Neural cell (in vitro differentiated cells): ENCODE data around the gene NFAT5. TPM values are rescaled to one million over a fixed set of nuclear protein-coding genes. Genes with fewer than 3 reads are reported as not detected.

Source experiments
- H2AFZ ChIP-seq: fragments of 200-600, 300-800 bp; sonication (generic), shearing (Covaris generic); 2 replicates; pipeline ENCODE4 v1.6.0; 2014; ENCODE audit warnings: low read depth, mild to moderate bottlenecking, antibody characterized with exemption, low read length, moderate library complexity
- H3F3A ChIP-seq: fragments of 200-600 bp; shearing (Covaris generic); 2 replicates; pipeline ENCODE4 v1.6.1; 2016; ENCODE audit warnings: mild to moderate bottlenecking, moderate library complexity, mixed read lengths, antibody characterized with exemption, low read length; ENCODE audit not compliant: insufficient read depth, poor library complexity, severe bottlenecking
- H3K27ac ChIP-seq: fragments of 200-600, 300-800 bp; sonication (generic), shearing (Covaris generic); 2 replicates; pipeline ENCODE4 v1.5.1; 2014; ENCODE audit warnings: mild to moderate bottlenecking, low read length, moderate library complexity
- H3K27me3 ChIP-seq: fragments of 300-800, 200-600 bp; sonication (generic), shearing (Covaris generic); 2 replicates; pipeline ENCODE4 v1.6.0; 2014; ENCODE audit warnings: mild to moderate bottlenecking, low read depth, low read length, moderate library complexity; ENCODE audit not compliant: insufficient read depth
- H3K36me3 ChIP-seq: fragments of 300-800, 200-600 bp; sonication (generic), shearing (Covaris generic); 2 replicates; pipeline ENCODE4 v1.5.1; 2014; ENCODE audit warnings: mild to moderate bottlenecking, antibody characterized with exemption, low read length, moderate library complexity; ENCODE audit not compliant: insufficient read depth
- H3K4me2 ChIP-seq: fragments of 300-800, 200-600 bp; sonication (generic), shearing (Covaris generic); 2 replicates; pipeline ENCODE4 v1.6.0; 2014; ENCODE audit warnings: mild to moderate bottlenecking, low read length
- H3K4me3 ChIP-seq: fragments of 300-800, 200-600 bp; sonication (generic), shearing (Covaris generic); 2 replicates; pipeline ENCODE4 v1.5.1; 2014; ENCODE audit warnings: mild to moderate bottlenecking, low read length, moderate library complexity
- H3K79me2 ChIP-seq: fragments of 200-600 bp; shearing (Covaris generic); replicated peaks from 2 replicates; pipeline ENCODE4 v1.6.0; 2014; ENCODE audit warnings: mild to moderate bottlenecking, low read length, moderate library complexity; ENCODE audit not compliant: insufficient read depth
- H3K9ac ChIP-seq: fragments of 300-800, 200-600 bp; sonication (generic), shearing (Covaris generic); 2 replicates; pipeline ENCODE4 v1.6.1; 2016; ENCODE audit warnings: mild to moderate bottlenecking, low read length, mixed read lengths
- H3K9me2 ChIP-seq: fragments of 200-600 bp; shearing (Covaris generic); 2 replicates; pipeline ENCODE4 v1.6.1; 2016; ENCODE audit warnings: mild to moderate bottlenecking, low read length, mixed read lengths; ENCODE audit not compliant: insufficient read depth
- H3K9me3 ChIP-seq: fragments of 200-600, 300-800 bp; sonication (generic), shearing (Covaris generic); 2 replicates; pipeline ENCODE4 v1.6.1; 2016; ENCODE audit warnings: mild to moderate bottlenecking, mixed run types, low read length, moderate library complexity, mixed read lengths
- H4K20me1 ChIP-seq: fragments of 200-600 bp; shearing (Covaris generic); 2 replicates; pipeline ENCODE4 v1.6.1; 2016; ENCODE audit warnings: mild to moderate bottlenecking, mixed run types; ENCODE audit not compliant: insufficient read depth
- CTCF ChIP-seq: fragments of 450-650 bp; IDR thresholded peaks from 2 replicates; pipeline ENCODE4 v1.5.1; 2014; ENCODE audit warnings: antibody characterized with exemption, mild to moderate bottlenecking, moderate library complexity; ENCODE audit not compliant: poor library complexity, severe bottlenecking
- EP300 ChIP-seq: fragments of 450-650 bp; conservative IDR thresholded peaks from 2 replicates; pipeline ENCODE4 v1.6.1; 2014; ENCODE audit warnings: antibody characterized with exemption, mild to moderate bottlenecking, moderate library complexity; ENCODE audit not compliant: poor library complexity, severe bottlenecking
- EZH2 ChIP-seq: fragments of 200-600, 300-800 bp; shearing (Covaris generic), sonication (generic); IDR thresholded peaks from 2 replicates; pipeline ENCODE4 v1.6.1; 2014; ENCODE audit warnings: antibody characterized with exemption, low read length, borderline replicate concordance, mild to moderate bottlenecking; ENCODE audit not compliant: insufficient read depth, poor library complexity, severe bottlenecking
- MXI1 ChIP-seq: fragments of 450-650 bp; conservative IDR thresholded peaks from 2 replicates; pipeline ENCODE4 v1.6.1; 2014; ENCODE audit warnings: antibody characterized with exemption, mild to moderate bottlenecking; ENCODE audit not compliant: poor library complexity, severe bottlenecking
- POLR2AphosphoS5 ChIP-seq: IDR thresholded peaks from 2 replicates; pipeline ENCODE4 v1.6.1; 2012
- RAD21 ChIP-seq: fragments of 450-650 bp; conservative IDR thresholded peaks from 2 replicates; pipeline ENCODE4 v1.6.1; 2014; ENCODE audit warnings: antibody characterized with exemption, mild to moderate bottlenecking, moderate library complexity
- REST ChIP-seq: IDR thresholded peaks from 2 replicates; pipeline ENCODE4 v1.6.1; 2012; ENCODE audit warnings: borderline replicate concordance
- SMC3 ChIP-seq: fragments of 450-650 bp; conservative IDR thresholded peaks from 2 replicates; pipeline ENCODE4 v1.6.1; 2014; ENCODE audit warnings: antibody characterized with exemption, mild to moderate bottlenecking, moderate library complexity; ENCODE audit not compliant: poor library complexity
- TAF1 ChIP-seq: IDR thresholded peaks from 2 replicates; pipeline ENCODE4 v1.6.1; 2012; ENCODE audit warnings: low read depth
- polyA plus RNA-seq: library from polyadenylated mRNA; depleted of rRNA; stranded (reverse); fragments of >200 nt; gene quantifications from 2 replicates; pipeline ENCODE4 v1.2.3, GENCODE V29; 2014

The NFAT5 gene
- polyA plus RNA-seq, 1 donor from 2014 or later, result 9.2 TPM

- Histone ChIP-seq H3K27me3 (no peaks in the 10 kb centered on the region), H3K4me3 (no peak overlapping the region), H3K9ac (no peak overlapping the region), H3K36me3 (peaks cover 16% of the 10 kb centered on the region), H3K9me2 (no peaks in the 10 kb centered on the region), H2AFZ (no peak overlapping the region), H3K9me3 (no peaks in the 10 kb centered on the region), H3F3A (no peaks in the 10 kb centered on the region), H3K79me2 (no peaks in the 10 kb centered on the region), H4K20me1 (no peaks in the 10 kb centered on the region), H3K4me2 (no peak overlapping the region), H3K27ac (no peak overlapping the region)
- TF ChIP-seq EP300 (no peak), SMC3 (no peak), POLR2AphosphoS5 (no peak), EZH2 (no peak), MXI1 (no peak), RAD21 (no peak), TAF1 (no peak), REST (no peak), CTCF (no peak)
These were observed 85.5 kb downstream of the NFAT5 start for GRCh38 chr16:69651217-69651616.

GRCh38 chr16:69654280-69654931 lies 88.6 kb downstream of the NFAT5 start:
- no peaks in the 10 kb centered on the region for H3K27me3 ChIP-seq
- no peak overlapping the region for H3K4me2 ChIP-seq
- no peaks in the 10 kb centered on the region for H3K9me2 ChIP-seq
- TF ChIP-seq SMC3 (no peak), RAD21 (no peak), MXI1 (no peak), EZH2 (no peak), TAF1 (no peak), POLR2AphosphoS5 (no peak), EP300 (no peak), CTCF (no peak), REST (no peak)
- H3K27ac ChIP-seq, result no peak overlapping the region
- no peaks in the 10 kb centered on the region for H3K36me3 ChIP-seq
- H3K9ac ChIP-seq, result no peak overlapping the region
- no peak overlapping the region for H2AFZ ChIP-seq
- H3K9me3 ChIP-seq, result no peaks in the 10 kb centered on the region
- H3F3A ChIP-seq, result no peaks in the 10 kb centered on the region
- no peaks in the 10 kb centered on the region for H4K20me1 ChIP-seq
- no peak overlapping the region for H3K4me3 ChIP-seq
- H3K79me2 ChIP-seq, result no peaks in the 10 kb centered on the region
